ENCODE data around the gene UPF1.
A peak's percentile ranks its signal among the peaks of the same experiment; 100 is the strongest.

UPF1 gene

GRCh38 chr19:18869781-18870530 lies 38.2 kb downstream of the UPF1 start:
- no peak for DNase-seq

GRCh38 chr19:18870531-18871172 lies 38.9 kb downstream of the UPF1 start:
- DNase-seq = no peak

GRCh38 chr19:18871543-18871942 lies 39.8 kb downstream of the UPF1 start:
- no peak for DNase-seq

- DNase-seq = no peak
These were observed 44.0 kb downstream of the UPF1 start for GRCh38 chr19:18875726-18876125.

- DNase-seq = no peak
These were observed 45.1 kb downstream of the UPF1 start for GRCh38 chr19:18876865-18877264.

GRCh38 chr19:18878058-18878797 lies 46.5 kb downstream of the UPF1 start:
- DNase-seq = no peak

- DNase-seq = no peak
These were observed 47.3 kb downstream of the UPF1 start for GRCh38 chr19:18878858-18879578.

GRCh38 chr19:18879579-18880373 lies 48.0 kb downstream of the UPF1 start:
- peak in 5 of 51 donors; percentile 12 to 36 (median 18) for DNase-seq

GRCh38 chr19:18881491-18881890 lies 49.7 kb downstream of the UPF1 start:
- no peak for DNase-seq

GRCh38 chr19:18883526-18884304 lies 52.0 kb downstream of the UPF1 start:
- DNase-seq = no peak

GRCh38 chr19:18886972-18887371 lies 55.2 kb downstream of the UPF1 start:
- no peak for DNase-seq

- no peak for DNase-seq
These were observed 58.4 kb downstream of the UPF1 start for GRCh38 chr19:18889949-18890745.

GRCh38 chr19:18893587-18894253 lies 62.0 kb downstream of the UPF1 start:
- DNase-seq = peak in 8 of 51 donors; percentile 14 to 41 (median 26)

GRCh38 chr19:18894254-18895037 lies 62.7 kb downstream of the UPF1 start:
- peak; percentile 65 to 97 (median 90) for DNase-seq

- DNase-seq = peak in 42 of 51 donors; percentile 33 to 97 (median 88)
These were observed 63.5 kb downstream of the UPF1 start for GRCh38 chr19:18895038-18895823.

GRCh38 chr19:18895824-18896341 lies 64.1 kb downstream of the UPF1 start, which contains the start of gene CERS1:
CERS1 (minus strand) TSS chr19:18896158; CDS start chr19:18896072, 86 bp downstream.
- peak in 35 of 51 donors; percentile 10 to 78 (median 47) for DNase-seq

All from hypothalamus (tissue), 51 donors.